GM18508 (cell line): ENCODE data around the gene MGAT5B.

Experiments
- ATAC-seq: cut with Tn5 transposase; IDR thresholded peaks from one replicate; pipeline ENCODE4 v1.9.1; 2021; ENCODE audit warnings: moderate number of reproducible peaks; ENCODE audit not compliant: insufficient read depth, unreplicated experiment

The MGAT5B gene

DNA sequence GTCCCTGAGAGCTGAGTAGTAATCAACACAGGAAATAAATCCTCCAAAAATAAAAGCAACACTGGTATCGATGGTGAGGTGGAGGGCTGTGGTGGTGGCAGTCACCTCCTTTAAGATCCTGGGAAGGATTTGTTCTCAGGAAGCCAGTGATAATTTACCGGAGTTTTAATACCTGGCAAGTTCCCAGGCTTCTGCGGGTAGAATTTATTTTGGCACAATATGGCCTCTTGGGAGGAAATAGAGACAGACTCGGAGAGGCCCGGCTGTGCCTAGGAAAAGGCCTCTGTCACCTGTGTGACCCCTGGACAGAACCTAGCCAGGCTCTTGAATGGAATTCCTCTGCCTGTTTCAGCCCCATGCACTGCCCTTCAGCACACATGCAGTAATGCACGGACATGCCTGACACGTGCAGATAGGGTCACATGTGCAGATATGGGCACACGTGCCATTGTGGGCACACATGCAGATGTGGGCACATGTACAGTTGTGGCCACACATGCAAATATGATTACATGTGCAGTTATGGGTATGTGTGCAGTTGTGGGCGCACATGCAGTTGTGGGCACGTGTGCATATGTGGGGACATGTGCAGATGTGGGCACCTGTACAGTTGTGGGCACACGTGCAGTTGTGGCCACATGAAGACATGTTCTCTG, 33.5 kb downstream of the MGAT5B start:
- ATAC-seq: no peak

GRCh38 chr17:76902476-76902875, 34.3 kb downstream of the MGAT5B start:
- no peak for ATAC-seq

DNA sequence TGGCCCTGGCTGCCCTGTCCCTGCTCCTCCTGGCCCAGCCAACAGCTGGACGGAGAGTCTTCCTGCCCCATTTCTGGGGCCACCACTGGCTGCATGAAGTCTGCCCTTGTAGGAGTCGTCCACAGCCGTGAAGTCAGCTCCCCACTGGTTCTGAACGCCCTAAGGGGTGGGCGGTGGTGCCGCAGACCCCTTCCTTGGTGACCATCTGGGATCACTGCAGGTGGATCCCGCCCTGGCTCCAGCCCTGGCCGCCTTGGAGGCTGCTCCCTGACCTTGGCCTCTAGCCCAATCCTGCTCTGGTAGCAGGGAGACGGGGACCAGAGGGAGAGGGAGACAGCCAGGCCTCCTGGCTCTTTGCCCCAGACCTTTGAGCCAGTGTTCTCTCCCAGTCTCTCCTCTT, 35.4 kb downstream of the MGAT5B start:
- no peak for ATAC-seq

DNA sequence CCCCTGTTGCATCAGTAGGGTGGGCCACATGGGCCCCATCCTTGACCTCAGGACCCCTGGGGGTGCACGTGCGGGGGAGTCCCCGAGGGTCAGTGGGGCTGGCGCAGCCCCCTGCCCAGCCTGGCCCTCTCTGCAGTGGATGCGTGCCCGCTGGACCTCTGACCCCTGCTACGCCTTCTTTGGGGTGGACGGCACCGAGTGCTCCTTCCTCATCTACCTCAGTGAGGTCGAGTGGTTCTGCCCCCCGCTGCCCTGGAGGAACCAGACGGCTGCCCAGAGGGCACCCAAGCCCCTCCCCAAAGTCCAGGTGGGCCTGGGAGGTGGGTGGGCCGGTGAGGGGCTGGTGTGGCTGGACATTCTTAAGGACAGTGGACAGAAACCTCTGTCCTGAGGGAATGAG, 35.9 kb downstream of the MGAT5B start:
- ATAC-seq: no peak

DNA sequence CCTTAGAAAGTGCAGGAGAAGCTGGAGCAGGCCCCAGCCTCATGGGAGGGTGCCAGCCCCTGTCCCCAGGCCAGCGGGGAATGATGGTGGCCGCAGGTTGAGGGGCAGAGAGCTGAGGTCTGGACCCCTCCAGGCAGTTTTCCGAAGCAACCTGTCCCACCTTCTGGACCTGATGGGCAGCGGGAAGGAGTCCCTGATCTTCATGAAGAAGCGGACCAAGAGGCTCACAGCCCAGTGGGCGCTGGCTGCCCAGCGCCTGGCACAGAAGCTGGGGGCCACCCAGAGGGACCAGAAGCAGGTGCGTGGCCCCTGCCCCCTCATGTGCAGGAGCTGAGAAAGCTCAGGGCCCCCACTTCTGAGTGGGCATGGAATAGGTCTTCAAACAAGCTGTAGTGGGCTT, 36.8 kb downstream of the MGAT5B start:
- no peak for ATAC-seq

DNA sequence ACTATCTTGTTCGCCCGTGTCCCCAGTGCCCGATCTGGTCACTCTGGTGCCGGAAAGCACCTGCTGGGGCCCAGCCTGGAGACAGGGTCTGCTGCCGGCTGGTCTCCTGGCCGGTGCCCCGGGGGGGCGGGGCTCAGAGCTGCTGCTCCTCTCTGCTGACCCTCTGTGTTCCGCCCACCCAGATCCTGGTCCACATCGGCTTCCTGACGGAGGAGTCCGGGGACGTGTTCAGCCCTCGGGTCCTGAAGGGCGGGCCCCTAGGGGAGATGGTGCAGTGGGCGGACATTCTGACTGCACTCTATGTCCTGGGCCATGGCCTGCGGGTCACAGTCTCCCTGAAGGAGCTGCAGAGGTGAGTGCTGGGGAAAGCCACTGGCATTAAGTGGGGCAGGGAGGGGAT, 37.6 kb downstream of the MGAT5B start:
- no peak for ATAC-seq

- no peak for ATAC-seq
These were observed 38.3 kb downstream of the MGAT5B start for GRCh38 chr17:76906463-76906862.

DNA sequence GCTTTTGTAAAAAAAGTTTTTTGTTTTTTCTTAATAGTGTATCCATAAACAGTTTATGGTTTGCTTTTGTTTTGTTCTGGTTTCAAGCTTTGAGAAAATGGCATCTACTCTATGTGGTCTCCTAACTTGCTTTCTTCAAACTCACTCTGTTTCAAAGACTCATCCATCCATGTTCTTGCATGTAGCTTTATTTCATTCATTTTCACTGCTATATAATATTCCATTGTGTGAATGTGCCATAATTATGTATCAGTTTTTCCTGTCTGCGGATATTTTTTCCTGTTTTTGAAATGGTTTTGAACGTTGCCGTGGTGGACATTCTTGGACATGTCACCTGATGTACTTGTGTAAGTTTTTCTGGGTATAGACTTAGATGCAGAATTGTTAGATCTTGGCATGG, 39.1 kb downstream of the MGAT5B start:
- no peak for ATAC-seq

GRCh38 chr17:76909971-76910760, 42.0 kb downstream of the MGAT5B start:
- no peak for ATAC-seq

DNA sequence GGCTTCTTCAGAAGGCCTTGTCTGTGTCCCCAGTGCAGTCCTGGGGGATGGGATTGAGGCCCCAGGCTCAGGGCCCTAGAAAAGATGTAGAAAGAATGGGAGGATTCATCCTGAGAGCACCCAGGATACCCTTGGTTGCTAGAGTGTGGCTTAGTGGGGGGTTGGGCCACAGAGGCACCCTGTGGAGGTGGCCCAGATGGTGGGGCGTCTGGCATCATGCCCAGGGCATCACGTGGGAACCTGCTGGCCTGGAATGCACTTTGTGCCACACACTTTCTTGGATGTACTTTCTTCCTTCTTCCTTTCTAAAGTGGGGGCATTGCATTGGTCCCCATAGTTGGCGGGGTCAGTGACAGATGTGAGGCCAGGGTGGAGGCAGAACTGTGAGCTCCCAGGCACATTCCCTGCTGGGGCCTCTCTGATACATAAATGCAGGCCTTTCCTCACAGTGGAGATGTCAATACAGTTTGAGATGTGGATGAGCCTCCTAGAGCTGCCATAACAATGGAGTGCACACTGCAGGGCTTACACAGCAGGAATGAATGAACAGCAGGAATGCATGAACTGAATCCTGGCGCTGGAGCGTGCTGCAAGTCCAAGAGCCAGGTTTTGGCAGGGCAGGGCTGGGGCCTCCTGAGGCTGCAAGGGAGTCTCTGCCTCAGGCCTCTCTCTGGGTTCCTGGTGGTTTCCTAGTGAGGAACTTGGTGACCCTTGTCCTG, 43.3 kb downstream of the MGAT5B start:
- no peak for ATAC-seq

- no peak for ATAC-seq
These were observed 44.4 kb downstream of the MGAT5B start for GRCh38 chr17:76912421-76913164.

DNA sequence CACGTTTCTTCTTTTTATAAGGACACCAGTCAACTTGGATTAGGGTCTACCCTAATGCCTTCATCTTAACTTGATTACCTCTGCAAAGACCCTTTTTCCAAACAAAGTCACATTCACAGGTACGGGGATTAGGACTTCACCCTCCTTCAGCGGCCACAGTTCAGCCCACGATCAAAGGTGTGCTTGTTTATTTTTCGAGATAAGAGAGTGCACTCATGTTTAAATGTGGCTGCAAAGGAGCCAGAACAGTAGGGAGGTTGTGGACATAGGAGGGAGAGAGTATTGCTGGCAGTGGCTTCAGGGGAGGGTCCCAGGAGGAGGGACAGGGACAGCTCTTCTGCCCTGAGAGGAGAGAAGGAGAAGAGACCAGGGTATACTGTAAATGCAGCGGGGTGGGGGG, 46.7 kb downstream of the MGAT5B start:
- ATAC-seq: no peak

GRCh38 chr17:76915840-76916510, 47.8 kb downstream of the MGAT5B start:
- no peak for ATAC-seq

DNA sequence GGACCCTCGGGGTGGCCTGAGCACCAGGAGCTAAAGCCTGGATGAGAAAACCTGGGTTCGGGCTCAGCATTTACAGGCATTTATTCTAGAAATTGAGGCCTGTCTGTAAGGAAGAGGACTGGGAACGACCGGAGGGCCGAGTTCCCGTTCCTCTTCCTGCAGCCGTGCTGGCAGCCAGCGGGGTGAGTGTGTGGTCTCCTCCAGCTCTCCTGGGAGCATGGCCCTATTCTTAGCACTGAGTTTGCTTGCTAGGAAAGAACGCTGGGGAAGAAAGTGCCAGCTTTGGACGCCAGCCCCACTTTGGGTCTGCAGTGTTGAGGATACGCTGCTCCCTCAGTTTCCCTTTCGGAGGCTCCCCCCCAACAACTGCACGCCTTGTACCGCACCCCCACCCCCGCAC, 49.6 kb downstream of the MGAT5B start:
- ATAC-seq: no peak

- ATAC-seq: no peak
These were observed 50.6 kb downstream of the MGAT5B start for GRCh38 chr17:76918811-76919210.

GRCh38 chr17:76920364-76921139, 52.3 kb downstream of the MGAT5B start:
- no peak for ATAC-seq

- no peak for ATAC-seq
These were observed 53.3 kb downstream of the MGAT5B start for GRCh38 chr17:76921340-76922036.

DNA sequence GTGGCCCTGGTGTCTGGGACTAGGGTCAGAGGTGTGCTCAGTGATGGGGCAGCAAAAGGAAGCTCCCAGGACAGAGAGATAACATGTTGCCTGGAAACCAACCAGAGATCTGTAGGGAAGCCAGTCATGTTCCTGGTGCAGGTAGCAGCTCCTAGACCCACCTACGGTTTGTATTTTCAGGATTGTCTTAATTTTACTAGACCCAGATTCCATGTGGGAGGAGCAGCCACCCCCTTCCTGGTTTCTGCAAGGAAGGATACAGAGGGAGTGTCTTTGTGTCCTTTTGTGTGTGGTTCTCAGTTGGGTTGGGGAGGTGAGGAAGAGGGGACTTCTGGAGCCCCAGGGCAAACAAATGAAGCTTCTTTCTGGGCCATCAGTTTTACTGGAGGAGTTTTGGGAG, 53.9 kb downstream of the MGAT5B start:
- ATAC-seq: no peak

DNA sequence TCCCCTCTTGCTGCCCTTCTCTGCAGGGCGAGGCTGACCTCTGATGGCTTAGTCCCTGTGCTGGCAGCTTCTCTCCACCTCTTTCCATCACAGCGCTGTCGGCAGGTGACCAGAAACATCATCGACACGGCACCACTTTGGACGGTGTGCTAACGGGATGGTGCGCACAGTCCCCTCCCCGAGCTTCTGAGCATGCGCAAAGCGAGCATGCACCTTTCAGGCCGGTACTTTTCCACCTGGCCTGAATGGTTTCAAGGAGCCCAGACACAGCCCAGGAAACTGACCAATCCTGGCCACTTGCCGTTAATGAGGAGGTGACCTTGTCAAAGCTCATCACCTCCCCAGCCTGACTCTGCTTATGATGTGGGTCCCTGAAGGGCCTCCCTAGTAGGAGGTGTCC, 54.8 kb downstream of the MGAT5B start:
- ATAC-seq: no peak
